ENCODE measurements around the gene TRRAP.
A peak's percentile ranks its signal among the peaks of the same experiment; 100 is the strongest.
"Not testable (repeated sequence)": the region's sequence is repeated elsewhere in the genome, so short reads cannot be mapped to it uniquely, and the experiment has no call there.

Gene TRRAP

DNA sequence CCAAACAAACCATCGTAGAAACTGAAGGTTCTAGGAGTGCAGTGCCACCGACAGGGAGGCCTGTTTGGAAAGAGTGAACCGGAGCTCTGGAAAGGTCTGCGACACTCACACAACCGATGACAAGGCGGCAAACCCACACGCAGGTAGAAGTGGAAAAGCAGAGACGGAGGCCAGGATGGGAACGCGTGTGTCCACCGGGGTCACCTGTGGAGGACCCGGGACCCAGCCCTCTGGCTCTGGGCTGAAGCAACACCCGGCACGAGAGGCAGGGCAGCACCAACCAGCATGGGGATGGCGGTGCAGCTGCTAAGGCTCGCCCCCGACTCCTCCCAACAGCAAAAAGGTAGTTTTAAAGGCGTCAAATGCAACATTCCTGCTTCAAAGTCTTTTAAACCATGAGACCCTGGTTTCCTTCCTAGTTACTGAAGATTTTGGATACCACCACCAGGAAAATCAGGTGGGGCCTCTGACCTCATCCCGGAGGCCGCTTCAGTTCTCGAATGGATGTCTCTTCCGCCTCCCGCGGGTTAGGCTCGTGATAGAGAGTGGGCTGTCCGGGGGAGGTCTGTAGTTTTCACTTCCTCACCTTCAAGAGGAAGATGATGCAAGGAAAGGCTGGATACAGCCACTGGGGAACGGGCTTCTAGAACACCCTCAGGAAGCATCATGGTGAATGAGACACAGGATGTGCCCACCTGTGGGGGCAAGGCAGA lies 150.1 kb downstream of the TRRAP start:
- DNase-seq (ENCODE audit: low read depth in 2 of 2): no peak

DNA sequence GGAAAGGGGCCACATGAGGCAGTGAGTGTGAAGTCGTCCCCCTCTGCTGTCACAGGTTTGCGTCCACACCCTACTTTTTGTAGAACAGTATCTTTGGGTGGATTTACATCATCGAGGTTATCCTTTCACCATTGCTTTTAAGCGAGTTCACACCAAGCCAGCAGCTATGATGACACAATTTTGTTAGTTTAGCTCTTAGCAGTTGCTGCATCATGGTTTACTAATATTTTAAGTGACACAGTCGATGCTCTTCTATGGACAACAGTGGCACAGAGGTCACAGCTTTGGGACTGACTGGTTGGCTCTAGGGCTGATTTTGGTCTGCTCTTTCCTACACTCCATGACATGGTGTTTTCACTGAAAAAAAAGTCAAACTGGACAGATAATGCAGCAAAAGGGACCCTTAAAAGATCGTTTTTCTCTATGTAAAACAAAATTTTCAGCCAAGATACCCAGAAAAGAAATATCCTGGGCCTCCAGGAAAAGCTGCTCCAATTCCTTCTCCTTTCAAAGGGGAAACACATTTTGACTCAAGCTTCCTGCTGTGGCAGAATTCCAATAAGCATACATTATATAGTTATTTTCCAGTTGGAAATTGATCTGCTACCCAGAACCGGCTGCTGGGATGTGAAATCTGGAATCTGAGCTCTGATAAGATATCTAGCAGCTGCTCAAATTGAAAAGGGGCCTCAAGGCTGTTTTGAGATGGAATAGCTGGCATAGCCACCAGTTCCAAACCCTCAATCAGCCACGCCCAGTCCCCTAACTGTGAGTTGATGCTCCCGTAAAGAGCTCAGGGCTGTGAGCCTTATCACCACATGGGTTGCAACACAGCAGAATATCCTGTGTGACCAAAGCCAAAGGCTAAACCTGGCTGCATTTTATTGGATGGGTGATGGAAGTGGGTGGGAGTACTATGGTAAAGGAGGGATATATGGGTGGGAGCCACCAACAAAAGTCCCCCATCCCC lies 151.4 kb downstream of the TRRAP start:
- no peak for DNase-seq (ENCODE audit: low read depth in 2 of 2)

- no peak for DNase-seq (ENCODE audit: low read depth in 2 of 2)
Measured at GRCh38 chr7:99030457-99030856, 152.1 kb downstream of the TRRAP start.

DNA sequence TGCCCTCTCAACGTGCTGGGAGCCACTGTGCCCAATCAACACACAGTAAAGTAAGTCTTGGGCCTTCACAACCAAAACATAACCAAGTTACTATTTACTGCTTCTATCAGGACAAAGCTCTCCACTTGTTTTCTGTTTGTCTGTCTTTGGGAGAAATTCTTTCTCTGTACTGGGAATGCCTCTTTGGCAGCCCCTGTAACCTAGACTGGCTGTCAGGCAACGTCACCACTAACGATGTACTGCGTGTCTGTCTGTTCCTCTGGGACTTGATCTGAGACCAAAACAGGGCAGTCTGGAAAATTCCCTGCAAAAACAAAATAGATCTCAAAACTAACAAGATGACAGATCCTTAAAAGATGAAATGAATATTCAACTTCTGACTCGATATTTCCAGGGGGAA lies 152.6 kb downstream of the TRRAP start:
- DNase-seq (ENCODE audit: low read depth in 2 of 2): no peak

DNA sequence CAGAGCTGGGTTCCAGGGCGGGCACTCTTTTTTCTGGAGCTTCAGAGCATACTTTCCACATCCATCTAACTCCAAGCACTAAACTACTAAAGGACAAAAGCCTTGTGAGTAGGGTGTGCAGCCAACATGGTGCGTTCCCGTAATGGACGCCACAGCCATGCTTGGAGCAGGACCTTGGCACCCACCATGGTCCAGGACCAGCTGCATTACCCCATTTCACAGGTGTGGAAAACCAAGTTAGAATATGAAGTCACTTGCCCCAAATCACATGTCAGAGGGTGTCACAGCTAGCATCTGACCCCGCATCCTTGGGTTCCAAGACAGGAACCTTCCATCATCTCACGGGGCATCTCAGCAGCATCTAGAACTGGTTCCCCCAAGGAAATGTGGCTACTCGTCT lies 153.2 kb downstream of the TRRAP start:
- DNase-seq (ENCODE audit: low read depth in 2 of 2): no peak

DNA sequence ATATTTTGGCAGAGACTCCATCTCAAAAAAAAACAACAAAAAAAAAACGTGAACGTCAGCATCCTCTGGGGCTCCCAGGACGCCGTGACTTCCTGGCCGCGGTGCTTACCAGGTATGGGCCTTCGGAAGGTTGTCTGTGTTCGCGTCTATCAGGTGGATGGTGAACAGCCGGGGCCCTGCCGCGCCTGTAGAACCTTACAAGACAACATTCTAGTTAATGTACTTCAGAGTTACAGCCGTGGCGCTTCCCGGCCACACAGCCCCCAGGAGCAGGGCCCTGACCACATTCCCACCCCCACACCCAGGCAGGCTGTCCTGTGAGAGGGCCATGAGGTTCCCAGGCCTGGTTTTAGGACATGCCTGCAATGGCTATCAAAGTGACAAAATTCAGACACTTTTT lies 154.6 kb downstream of the TRRAP start:
- no peak for DNase-seq (ENCODE audit: low read depth in 2 of 2)

DNA sequence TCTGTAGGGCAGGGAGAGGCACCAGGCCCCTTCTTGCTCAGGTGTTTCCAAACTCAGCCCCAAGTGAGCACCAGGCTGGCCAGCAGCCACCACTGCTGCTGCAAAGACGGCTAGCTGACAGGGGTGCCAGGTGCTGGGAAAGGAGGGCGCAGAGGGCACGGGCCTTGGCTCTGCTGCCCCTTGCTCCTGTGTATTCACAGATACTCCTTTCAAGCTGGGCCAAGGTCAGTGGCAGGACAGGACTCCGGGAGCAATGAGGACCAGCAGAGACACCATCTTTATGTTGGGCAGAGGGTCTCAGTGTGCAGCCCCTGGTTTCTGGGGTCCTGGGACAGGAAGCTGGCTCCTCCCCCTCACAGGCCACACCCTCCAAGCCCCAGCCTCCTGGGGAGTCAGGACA lies 155.4 kb downstream of the TRRAP start:
- DNase-seq (ENCODE audit: low read depth in 2 of 2): no peak

- DNase-seq (ENCODE audit: low read depth in 2 of 2): no peak
Measured at GRCh38 chr7:99034932-99035722, 156.8 kb downstream of the TRRAP start.

DNA sequence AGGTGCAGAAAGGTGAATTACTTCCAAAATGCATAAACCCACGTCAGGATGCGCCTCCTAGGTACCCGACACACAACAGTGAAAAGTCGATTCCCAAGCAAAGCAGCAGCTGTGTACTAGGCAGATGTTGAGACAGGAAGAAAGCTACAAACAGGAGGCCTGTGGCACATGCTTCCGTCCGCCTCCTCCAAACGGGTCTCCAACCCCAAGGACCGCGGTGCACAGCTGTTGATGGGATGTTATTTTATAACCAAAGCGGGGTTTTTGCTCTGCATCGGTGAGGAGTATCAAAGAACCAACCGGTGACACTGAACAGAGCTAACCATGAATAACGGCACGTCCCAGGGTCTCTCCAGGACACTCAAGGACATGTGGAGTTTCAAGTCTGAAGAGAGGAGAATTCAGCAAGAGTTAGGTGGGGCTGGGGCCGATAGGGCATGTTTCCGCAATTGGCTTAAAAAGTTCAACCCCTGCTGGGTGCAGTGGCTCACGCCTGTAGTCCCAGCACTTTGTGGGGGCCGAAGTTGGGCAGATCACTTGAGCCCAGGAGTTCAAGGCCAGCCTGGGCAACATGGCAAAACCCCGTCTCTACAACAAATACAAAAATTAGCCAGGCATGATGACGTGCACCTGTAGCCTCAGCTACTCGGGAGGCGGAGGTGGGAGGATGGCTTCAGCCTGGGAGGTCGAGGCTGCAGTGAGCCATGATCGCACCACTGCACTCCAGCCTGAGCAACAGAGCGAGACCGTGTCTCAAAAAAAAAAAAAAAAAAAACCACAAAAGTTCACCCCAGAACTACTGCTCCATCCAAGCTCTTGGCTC lies 157.6 kb downstream of the TRRAP start:
- DNase-seq (ENCODE audit: low read depth in 2 of 2): no peak

- no peak for DNase-seq (ENCODE audit: low read depth in 2 of 2)
Measured at GRCh38 chr7:99036546-99037111, 158.3 kb downstream of the TRRAP start.

DNA sequence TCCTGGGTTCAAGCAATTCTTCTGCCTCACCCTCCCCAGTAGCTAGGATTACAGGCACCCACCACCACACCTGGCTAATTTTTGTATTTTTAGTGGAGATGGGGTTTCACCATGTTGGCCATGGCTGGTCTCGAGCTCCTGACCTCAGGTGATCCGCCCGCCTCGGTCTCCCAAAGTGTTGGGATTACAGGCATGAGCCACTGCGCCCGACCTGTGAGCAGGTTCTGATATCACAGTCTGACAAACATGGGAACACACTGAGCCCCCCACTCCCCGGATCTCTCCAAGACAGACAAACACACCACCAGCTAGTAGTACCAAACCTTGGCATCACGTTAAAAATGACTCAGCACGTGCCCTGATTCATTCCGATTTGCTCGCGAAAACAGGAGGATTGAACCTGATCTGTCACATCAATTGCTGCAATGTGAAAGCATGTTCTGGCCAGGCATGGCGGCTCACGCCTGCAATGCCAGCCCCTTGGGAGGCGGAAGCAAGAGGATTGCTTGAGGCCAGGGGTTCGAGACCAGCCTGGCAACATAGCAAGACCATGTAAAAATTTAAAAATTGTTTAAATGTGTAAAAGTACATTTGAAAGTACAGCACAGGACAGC lies 159.1 kb downstream of the TRRAP start:
- DNase-seq (ENCODE audit: low read depth in 2 of 2): no peak

- DNase-seq (ENCODE audit: low read depth in 2 of 2): no peak
Measured at GRCh38 chr7:99038086-99038855, 159.9 kb downstream of the TRRAP start.

GRCh38 chr7:99039384-99039891 lies 161.1 kb downstream of the TRRAP start:
- DNase-seq (ENCODE audit: low read depth in 2 of 2): no peak

GRCh38 chr7:99040104-99040958 lies 162.0 kb downstream of the TRRAP start:
- DNase-seq (ENCODE audit: low read depth in 2 of 2): peak; percentile 39 to 56

DNA sequence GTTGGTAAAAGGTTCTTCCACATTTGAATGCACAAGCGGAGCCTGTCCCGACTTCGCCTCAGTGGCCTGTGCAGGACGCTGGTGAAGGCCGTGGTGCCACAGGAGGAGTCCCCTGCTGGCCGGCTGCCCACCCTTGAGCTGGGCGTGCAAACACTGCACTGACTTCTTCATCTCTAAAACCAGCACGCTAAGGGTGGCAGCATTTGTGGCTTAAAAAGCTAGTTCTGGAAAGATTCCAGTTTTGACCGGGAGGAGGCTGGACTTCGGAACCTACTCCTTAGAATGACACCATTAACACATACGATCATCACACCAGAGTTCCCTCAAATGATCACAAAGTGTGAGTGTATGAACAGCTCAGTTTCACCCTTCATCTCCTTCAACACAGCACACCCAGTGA lies 163.2 kb downstream of the TRRAP start:
- DNase-seq (ENCODE audit: low read depth in 2 of 2): no peak

- DNase-seq (ENCODE audit: low read depth in 2 of 2): no peak
Measured at GRCh38 chr7:99042957-99043356, 164.6 kb downstream of the TRRAP start.

DNA sequence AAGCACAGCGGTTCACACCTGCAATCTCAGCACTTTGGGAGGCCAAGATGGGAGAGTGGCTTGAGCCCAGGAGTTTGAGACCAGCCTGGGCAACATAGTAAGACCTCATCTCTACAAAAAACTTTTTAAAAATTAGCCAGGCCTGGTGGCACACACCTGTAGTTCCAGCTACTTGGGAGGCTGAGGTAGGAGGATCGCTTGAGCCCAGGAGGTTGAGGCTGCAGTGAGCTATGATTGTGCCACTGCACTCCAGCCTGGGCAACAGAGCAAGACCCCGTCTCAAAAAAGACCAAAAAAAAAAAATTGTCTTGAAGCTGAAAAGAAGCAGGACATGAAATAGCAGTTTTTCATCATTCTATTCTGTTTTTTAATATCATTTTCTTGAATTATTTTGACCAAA lies 166.5 kb downstream of the TRRAP start:
- DNase-seq (ENCODE audit: low read depth in 2 of 2): not testable (repeated sequence)

DNA sequence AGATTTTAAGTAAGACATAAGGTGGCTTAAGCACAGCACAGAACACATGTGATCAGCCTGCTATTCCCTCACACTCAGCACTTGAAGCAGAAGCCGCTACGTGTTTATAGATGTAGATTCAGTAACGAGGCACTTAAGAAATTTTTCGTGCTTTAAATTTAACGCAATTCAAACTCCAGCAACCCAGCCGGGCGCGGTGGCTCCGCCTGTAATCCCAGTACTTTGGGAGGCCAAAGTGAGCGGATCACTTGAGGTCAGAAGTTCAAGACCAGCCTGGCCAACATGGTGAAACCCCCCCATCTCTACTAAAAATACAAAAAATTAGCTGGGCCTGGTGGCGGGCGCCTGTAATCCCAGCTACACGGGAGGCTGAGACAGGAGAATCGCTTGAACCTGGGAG lies 167.9 kb downstream of the TRRAP start:
- not testable (repeated sequence) for DNase-seq (ENCODE audit: low read depth in 2 of 2)

- no peak for DNase-seq (ENCODE audit: low read depth in 2 of 2)
Measured at GRCh38 chr7:99046722-99047121, 168.4 kb downstream of the TRRAP start.
